Keratinocyte (primary cell): ENCODE data around the gene PSMA3. TPM values are rescaled to one million over a fixed set of nuclear protein-coding genes. Genes with fewer than 3 reads are reported as not detected.
"Not testable (repeated sequence)": the region's sequence is repeated elsewhere in the genome, so short reads cannot be mapped to it uniquely, and the experiment has no call there.

ENCODE experiments used
- DNase-seq: peaks from one replicate; pipeline ENCODE4 v3.0.0-alpha.2; 2011; ENCODE audit warnings: low read depth, missing footprints, low spot score
- FAIRE-seq: peaks from 2 replicates; lab custom pipeline; 2011; peaks lifted over from hg19 to GRCh38; lab: Jason Lieb, UNC
- H2AFZ ChIP-seq: 2 replicates; pipeline ENCODE4 v1.6.0; 2012; ENCODE audit warnings: low read length, control low read depth, inconsistent platforms; ENCODE audit not compliant: control insufficient read depth
- H3K27ac ChIP-seq: 2 replicates; pipeline ENCODE4 v1.5.1; 2011; ENCODE audit warnings: low read length; ENCODE audit not compliant: control insufficient read depth, insufficient read depth
- H3K27me3 ChIP-seq: 3 replicates; pipeline ENCODE4 v1.6.0; 2011; ENCODE audit warnings: low read length; ENCODE audit not compliant: control insufficient read depth, insufficient read depth; ENCODE audit errors: extremely low read depth
- H3K36me3 ChIP-seq, 2 experiments: 2 replicates in 1 of 2; 3 replicates in 1 of 2; pipeline ENCODE4 v1.5.1; 2011; ENCODE audit warnings: low read length in 2 of 2, mild to moderate bottlenecking in 1 of 2; ENCODE audit not compliant: control insufficient read depth in 2 of 2, insufficient read depth in 2 of 2; ENCODE audit errors: extremely low read depth in 1 of 2
- H3K4me1 ChIP-seq: 3 replicates; pipeline ENCODE4 v1.5.1; 2011; ENCODE audit warnings: low read length; ENCODE audit not compliant: control insufficient read depth, insufficient read depth; ENCODE audit errors: extremely low read depth
- H3K4me2 ChIP-seq: 3 replicates; pipeline ENCODE4 v1.6.0; 2011; ENCODE audit warnings: low read depth, low read length; ENCODE audit not compliant: control insufficient read depth, insufficient read depth; ENCODE audit errors: extremely low read depth
- H3K4me3 ChIP-seq, 3 experiments: fragments of 200-600 bp in 1 of 3; sonication (generic) in 1 of 3; 2 replicates in 2 of 3; 3 replicates in 1 of 3; pipeline ENCODE4 v1.5.1; 2011 to 2016; ENCODE audit warnings: low read length in 3 of 3, mild to moderate bottlenecking in 3 of 3, control low read depth in 2 of 3, inconsistent platforms in 1 of 3, low read depth in 1 of 3, mixed read lengths in 1 of 3, mixed run types in 1 of 3, moderate library complexity in 1 of 3; ENCODE audit not compliant: control insufficient read depth in 2 of 3, insufficient read depth in 2 of 3; ENCODE audit errors: extremely low read depth in 1 of 3
- H3K79me2 ChIP-seq: 2 replicates; pipeline ENCODE4 v1.6.0; 2012; ENCODE audit warnings: low read length; ENCODE audit not compliant: control insufficient read depth, insufficient read depth
- H3K9ac ChIP-seq: 3 replicates; pipeline ENCODE4 v1.6.0; 2011; ENCODE audit warnings: low read length; ENCODE audit not compliant: control insufficient read depth, insufficient read depth; ENCODE audit errors: extremely low read depth
- H3K9me1 ChIP-seq: 3 replicates; pipeline ENCODE4 v1.6.0; 2011; ENCODE audit warnings: low read length; ENCODE audit not compliant: control insufficient read depth, insufficient read depth; ENCODE audit errors: extremely low read depth
- H3K9me3 ChIP-seq: 2 replicates; pipeline ENCODE4 v1.5.1; 2012; ENCODE audit warnings: low read depth, low read length; ENCODE audit not compliant: control insufficient read depth
- H4K20me1 ChIP-seq: 3 replicates; pipeline ENCODE4 v1.6.0; 2011; ENCODE audit warnings: low read length; ENCODE audit not compliant: control insufficient read depth, insufficient read depth; ENCODE audit errors: extremely low read depth
- EZH2 ChIP-seq: IDR thresholded peaks from one replicate; pipeline ENCODE4 v1.6.1; 2012; ENCODE audit warnings: inconsistent platforms, mild to moderate bottlenecking, low read length, moderate library complexity
- dilution Hi-C: fragments of 300-500 bp; cut with MboI; formaldehyde crosslinking; loops from one replicate; pipeline ENCODE4 v1.7.0; 2020; ENCODE audit warnings: low sequenced_read_pairs; ENCODE audit not compliant: extremely low pct_ligation_motif_present
- polyA plus RNA-seq, 5 experiments: library from polyadenylated mRNA; depleted of rRNA in 3 of 5; stranded (reverse) in 3 of 5; stranded (forward) in 1 of 5; unstranded in 1 of 5; fragments of >200 nt; gene quantifications; 1 replicate in 1 of 5; 2 replicates in 3 of 5; 3 replicates in 1 of 5; pipeline versions ENCODE4 v1.2.1 to v1.2.3, GENCODE V29; 2011 to 2012; ENCODE audit warnings: missing spikeins in 2 of 5, low read depth in 1 of 5, low replicate concordance in 1 of 5
- TF ChIP-seq, protein P1 (sequence below), 3 experiments: IDR thresholded peaks in 1 of 3; conservative IDR thresholded peaks in 1 of 3; optimal IDR thresholded peaks in 1 of 3; 2 replicates in 2 of 3; 3 replicates in 1 of 3; pipeline versions ENCODE3 to v1.5.1; 2011; ENCODE audit warnings: low read length in 3 of 3, mild to moderate bottlenecking in 3 of 3, moderate library complexity in 2 of 3, control low read depth in 1 of 3, inconsistent platforms in 1 of 3; ENCODE audit not compliant: insufficient read depth in 2 of 3; ENCODE audit errors: extremely low read depth in 1 of 3

PSMA3 gene
- polyA plus RNA-seq, 1 donor (not counting 4 experiments of a cell fraction or from before 2014, with no cell fraction given), result 325 TPM

DNA sequence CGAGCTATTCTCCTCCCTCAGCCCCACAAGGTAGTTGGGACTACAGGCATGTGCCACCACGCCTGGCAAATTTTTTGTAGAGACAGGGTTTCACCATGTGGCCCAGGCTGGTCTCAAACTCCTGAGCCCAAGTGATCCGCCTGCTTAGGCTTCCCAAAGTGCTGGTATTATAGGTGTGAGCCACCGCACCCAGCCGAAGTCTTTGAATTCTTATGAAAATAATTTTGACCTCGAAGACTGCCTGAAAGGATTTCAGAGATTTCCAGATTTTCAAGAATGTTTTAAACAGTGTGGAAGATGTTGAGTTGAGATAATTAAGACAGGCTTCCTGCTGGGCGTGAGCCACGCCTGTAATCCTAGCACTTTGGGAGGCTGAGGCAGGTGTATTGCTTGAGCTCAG, 5.0 kb downstream of the PSMA3 start:
- Histone ChIP-seq H3K4me3 (no peak overlapping the region), H4K20me1 (peaks cover 2% of the 10 kb centered on the region)

DNA sequence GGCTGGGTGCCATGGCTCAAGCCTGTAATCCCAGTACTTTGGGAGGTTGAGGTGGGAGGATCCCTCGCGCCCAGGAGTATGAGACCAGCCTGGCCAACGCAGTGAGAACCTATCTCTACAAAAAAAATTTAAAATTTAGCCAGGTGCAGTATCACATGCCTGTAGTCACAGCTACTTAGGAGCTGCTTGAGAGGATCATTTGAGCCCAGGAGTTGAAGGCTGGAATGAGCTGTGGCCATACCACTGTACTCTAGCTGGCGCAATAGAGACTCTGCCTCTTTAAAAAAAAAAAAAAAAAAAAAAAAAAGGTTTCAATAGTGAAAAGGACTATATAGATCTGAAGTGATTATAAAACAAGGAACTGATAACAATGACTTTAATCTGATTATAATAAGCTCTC, 13.5 kb downstream of the PSMA3 start:
- Histone ChIP-seq H3K27me3 (no peaks in the 10 kb centered on the region), H4K20me1 (no peaks in the 10 kb centered on the region), H3K4me1 (no peaks in the 10 kb centered on the region), H3K9me3 (no peaks in the 10 kb centered on the region), H3K27ac (no peak overlapping the region), H3K36me3 (peaks cover 10 to 15% of the 10 kb centered on the region in 2 experiments), H3K9me1 (no peaks in the 10 kb centered on the region), H3K9ac (no peak overlapping the region), H3K4me2 (no peak overlapping the region), H2AFZ (no peak overlapping the region), H3K4me3 (no peak overlapping the region), H3K79me2 (peaks cover 16% of the 10 kb centered on the region)
- no peak for TF ChIP-seq EZH2
- dilution Hi-C loops, result no loop called here
- no peak for DNase-seq
- FAIRE-seq, result no peak

More for the DNA sequence above, 5.0 kb downstream of the PSMA3 start:
- DNase-seq (no peak), FAIRE-seq (no peak)
- H3K9me3 ChIP-seq, result no peaks in the 10 kb centered on the region
- no peak overlapping the region for H2AFZ ChIP-seq
- H3K36me3 ChIP-seq, result peaks cover 7 to 16% of the 10 kb centered on the region in 2 experiments
- TF ChIP-seq EZH2, result no peak
- TF ChIP-seq, protein P1, sequence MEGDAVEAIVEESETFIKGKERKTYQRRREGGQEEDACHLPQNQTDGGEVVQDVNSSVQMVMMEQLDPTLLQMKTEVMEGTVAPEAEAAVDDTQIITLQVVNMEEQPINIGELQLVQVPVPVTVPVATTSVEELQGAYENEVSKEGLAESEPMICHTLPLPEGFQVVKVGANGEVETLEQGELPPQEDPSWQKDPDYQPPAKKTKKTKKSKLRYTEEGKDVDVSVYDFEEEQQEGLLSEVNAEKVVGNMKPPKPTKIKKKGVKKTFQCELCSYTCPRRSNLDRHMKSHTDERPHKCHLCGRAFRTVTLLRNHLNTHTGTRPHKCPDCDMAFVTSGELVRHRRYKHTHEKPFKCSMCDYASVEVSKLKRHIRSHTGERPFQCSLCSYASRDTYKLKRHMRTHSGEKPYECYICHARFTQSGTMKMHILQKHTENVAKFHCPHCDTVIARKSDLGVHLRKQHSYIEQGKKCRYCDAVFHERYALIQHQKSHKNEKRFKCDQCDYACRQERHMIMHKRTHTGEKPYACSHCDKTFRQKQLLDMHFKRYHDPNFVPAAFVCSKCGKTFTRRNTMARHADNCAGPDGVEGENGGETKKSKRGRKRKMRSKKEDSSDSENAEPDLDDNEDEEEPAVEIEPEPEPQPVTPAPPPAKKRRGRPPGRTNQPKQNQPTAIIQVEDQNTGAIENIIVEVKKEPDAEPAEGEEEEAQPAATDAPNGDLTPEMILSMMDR (optimal IDR thresholded peaks at IDR 0.05 in 1 of 3, IDR thresholded peaks at IDR 0.05 in 1 of 3, conservative IDR thresholded peaks at IDR 0.05 in 1 of 3; ENCODE audit: extremely low read depth in 1 of 3, insufficient read depth in 2 of 3, low read length in 3 of 3), result no peak
- no peak overlapping the region for H3K4me2 ChIP-seq
- H3K9ac ChIP-seq, result no peak overlapping the region
- H3K4me1 ChIP-seq, result peaks cover 14% of the 10 kb centered on the region
- H3K27me3 ChIP-seq, result no peaks in the 10 kb centered on the region
- no peak overlapping the region for H3K27ac ChIP-seq
- peaks cover 81% of the 10 kb centered on the region for H3K79me2 ChIP-seq
- no peaks in the 10 kb centered on the region for H3K9me1 ChIP-seq
- dilution Hi-C loops, result no loop called here

DNA sequence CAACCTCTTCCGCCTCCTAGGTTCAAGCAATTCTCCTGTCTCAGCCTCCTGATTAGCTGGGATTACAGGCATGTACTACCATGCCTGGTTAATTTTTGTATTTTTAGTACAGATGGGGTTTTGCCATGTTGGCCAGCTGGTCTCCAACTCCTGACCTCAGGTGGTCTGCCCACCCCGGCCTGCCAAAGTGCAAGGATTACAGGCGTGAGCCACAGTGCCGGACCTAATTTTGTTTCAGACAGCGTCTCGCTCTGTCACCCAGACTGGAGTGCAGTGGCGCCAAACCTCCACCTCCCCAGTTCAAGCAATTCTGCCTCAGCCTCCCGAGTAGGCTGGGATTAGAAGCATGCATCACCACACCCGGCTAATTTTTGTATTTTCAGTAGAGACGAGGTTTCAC, 17.4 kb downstream of the PSMA3 start:
- H3K9ac ChIP-seq, DNase-seq, H3K4me3 ChIP-seq, H2AFZ ChIP-seq, H3K27me3 ChIP-seq, H3K79me2 ChIP-seq, H3K9me1 ChIP-seq, dilution Hi-C loops, H3K27ac ChIP-seq, H3K4me1 ChIP-seq, H4K20me1 ChIP-seq, FAIRE-seq, H3K9me3 ChIP-seq, H3K4me2 ChIP-seq: not testable (repeated sequence)
- peaks cover 15 to 21% of the 10 kb centered on the region in 2 experiments for H3K36me3 ChIP-seq
